ENCODE results near the gene FAM118A.
A peak's percentile ranks its signal among the peaks of the same experiment; 100 is the strongest.
"Not testable (repeated sequence)": the region's sequence is repeated elsewhere in the genome, so short reads cannot be mapped to it uniquely, and the experiment has no call there.

Gene FAM118A

DNA sequence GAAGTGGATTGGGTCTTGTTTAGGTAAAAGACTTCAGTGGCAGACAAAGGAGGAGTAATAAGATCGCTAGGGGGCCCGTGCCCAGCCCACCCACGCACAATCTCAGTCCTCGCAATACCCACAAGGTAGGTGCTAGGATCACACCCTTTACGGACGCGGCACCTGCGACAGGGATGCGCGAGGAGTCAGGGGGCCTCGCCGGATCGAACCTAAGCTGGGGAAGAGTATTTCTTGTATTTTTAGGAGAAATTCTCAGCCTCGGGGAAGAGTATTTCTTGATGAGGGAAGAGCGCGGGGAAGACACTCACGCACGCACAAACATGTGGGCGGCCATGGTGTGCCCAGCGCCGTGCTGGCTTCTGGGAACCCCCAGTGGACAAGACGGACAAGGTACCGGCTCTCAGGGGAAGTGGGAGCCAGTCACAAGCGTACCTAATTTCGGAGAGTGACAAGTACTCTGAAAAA is 745 bp upstream of the FAM118A start:
- no peak for DNase-seq (ENCODE audit: low read depth)

DNA sequence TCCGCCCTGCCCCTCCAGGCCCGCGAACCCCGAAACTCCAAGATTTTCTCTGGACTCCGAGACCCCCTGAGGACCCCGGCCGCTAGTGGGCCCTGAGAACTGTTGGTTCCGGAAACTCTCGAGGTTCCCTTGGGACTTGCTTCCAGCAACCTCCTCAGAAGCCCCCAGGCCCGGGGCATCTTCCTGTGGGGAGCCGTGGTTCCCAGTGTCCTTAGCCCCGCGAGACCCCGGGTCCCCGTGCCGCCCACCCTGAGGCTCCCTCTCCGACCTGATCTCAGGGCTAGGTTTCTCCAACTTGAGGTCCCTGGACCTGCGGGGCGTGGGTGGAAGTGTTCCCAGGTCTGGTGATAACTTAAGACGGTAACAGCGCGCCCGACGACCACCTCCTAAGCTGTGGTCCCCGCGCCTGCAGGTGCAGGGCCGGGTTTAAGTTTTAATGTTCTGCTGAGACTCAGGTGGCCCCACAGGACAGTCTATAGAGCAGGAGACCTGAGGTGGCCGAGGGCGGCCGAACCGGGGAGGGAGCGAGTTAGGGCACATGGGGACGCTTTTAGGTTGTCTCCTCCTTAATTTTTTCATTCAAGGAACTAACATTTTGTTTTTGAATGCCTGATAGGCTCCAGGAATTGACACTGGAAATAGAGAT is 720 bp downstream of the FAM118A start:
- DNase-seq (ENCODE audit: low read depth), result no peak

- DNase-seq (ENCODE audit: low read depth), result no peak
These were observed 1.3 kb downstream of the FAM118A start for GRCh38 chr22:45310977-45311531.

DNA sequence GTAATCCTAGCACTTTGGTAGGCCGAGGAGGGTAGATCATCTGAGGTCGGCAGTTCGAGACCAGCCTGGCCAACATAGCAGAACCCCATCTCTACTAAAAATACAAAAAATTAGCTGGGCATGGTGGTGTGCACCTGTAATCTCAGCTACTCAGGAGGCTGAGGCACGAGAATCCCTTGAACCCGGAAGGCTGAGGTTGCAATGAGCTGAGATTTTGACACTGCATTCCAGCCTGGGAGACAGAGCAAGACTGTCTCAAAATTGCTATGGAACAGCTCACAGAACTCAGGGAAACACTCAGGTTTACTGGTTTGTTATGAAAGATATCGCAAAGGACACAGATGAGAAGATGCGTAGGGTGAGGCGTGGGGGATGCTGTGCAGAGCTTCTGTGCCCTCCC is 2.7 kb downstream of the FAM118A start:
- no peak for DNase-seq (ENCODE audit: low read depth)

DNA sequence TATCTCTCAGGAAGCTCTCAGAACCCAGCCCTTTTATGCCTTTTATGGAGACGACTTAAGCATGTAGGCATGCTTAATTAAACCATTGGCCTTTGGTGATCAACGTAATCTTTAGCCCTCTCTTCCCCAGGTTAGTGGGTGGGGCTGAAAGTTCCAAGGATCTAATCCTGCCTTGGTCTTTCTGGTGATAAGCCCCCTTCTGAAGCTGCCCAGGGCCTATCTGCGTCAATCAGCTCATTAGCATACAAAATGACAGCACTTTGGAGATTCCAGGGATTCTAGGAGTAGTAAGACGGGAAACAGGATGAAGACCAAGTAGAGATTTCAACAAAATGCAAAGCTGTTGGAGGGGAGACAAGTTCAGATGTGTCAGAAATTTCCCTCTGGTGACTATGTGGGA is 3.1 kb downstream of the FAM118A start:
- no peak for DNase-seq (ENCODE audit: low read depth)

DNA sequence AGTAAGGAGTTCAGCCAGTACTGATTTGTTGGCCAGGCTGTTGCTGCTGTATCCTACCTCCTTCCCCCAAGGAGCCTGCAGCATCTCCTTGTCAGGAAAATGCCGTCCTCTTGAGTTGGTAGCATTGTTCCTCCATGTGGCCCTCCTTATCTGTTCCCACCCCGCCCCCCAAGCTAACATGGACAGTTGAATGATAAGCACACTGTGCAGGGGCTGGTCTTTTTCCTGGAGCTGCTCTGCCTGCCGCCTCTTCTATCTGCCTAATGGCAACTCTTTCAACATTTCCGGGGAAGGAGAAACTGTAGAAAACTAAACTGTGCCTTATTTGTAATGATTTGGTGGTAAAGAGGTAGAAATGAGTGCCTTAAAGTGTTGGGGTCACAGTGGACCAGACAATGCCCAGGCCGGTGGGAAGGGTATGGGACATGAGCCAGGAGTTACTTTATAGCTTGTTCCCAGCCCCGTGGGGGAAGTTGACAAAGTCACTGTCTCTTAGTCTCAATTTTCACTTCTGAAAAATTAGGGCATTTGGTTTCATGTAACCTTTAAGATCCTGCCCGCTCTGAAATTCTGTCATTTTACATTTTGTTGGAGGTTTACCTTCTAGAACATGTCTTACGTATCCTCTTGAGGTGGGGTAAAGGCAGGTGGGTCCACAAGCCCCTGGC is 4.5 kb downstream of the FAM118A start:
- DNase-seq (ENCODE audit: low read depth), result no peak

DNA sequence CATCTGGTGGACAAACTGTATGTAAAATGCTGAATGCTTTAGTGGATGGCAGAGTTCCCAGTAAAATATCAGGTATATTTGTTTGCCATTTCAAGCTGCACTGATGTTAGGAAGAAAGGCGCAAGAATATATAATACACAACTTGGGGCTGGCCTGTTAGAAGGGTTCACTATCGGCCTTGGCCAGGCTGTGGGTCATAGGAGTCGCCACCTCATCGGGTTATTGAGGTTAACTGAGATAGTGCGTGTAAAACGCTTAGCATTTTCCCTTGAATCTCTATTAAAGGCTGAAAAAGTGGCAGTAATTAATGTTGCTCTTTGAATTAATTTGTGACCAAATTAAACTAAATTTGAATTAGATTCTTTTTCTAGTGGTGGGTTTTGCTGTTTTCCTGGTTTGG is 5.1 kb downstream of the FAM118A start:
- no peak for DNase-seq (ENCODE audit: low read depth)

- no peak for DNase-seq (ENCODE audit: low read depth)
These were observed 7.2 kb downstream of the FAM118A start for GRCh38 chr22:45316796-45317526.

DNA sequence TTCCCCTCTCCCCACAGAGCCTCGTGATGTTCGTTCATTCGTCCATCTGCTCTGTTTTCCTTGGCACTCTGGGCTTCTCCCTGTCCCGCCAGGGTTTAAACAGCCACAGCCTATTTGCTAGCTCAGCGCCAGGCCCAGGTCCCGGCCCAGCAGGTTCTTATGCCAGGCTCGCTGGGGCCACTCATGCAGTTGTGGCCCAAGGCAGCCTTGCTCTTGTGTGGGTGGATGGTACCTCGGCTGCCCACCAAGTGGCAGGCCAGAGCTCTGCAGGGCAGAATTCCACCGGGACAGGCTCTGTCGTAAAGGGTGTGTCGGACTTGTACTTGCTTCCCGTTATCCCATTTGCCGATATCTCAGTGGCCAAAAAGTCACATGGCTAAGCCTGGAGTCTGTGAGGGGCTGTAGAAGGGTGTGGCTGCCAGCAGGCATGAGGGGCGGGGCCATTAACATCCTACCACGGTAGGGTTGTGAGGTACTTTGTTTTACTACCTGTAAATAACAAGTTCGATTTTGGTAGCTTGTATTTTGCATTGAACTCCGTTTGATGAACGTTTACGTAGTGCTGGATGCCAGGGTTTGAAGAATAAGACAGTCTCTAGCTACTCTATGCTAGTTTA is 7.9 kb downstream of the FAM118A start:
- no peak for DNase-seq (ENCODE audit: low read depth)

DNA sequence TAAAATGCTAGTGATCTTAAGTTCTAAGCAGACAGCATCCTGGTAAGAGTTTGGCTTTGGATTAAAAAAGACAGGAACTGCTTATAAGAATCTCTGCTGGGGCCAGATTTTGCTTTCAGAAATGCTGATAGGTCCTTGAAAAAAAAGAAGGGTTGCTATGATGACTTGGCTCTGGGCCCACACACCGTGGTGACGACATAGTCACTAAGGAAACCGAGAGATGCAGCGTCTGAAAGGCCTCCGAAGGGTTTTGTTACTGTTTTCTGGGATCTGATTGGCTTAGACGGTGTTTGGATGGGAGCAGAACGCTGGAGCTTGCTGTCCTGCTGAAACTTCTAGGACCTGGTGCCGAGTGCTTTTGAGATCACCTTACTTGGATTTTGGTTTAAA is 8.4 kb downstream of the FAM118A start:
- peak; percentile 88 for DNase-seq (ENCODE audit: low read depth)

DNA sequence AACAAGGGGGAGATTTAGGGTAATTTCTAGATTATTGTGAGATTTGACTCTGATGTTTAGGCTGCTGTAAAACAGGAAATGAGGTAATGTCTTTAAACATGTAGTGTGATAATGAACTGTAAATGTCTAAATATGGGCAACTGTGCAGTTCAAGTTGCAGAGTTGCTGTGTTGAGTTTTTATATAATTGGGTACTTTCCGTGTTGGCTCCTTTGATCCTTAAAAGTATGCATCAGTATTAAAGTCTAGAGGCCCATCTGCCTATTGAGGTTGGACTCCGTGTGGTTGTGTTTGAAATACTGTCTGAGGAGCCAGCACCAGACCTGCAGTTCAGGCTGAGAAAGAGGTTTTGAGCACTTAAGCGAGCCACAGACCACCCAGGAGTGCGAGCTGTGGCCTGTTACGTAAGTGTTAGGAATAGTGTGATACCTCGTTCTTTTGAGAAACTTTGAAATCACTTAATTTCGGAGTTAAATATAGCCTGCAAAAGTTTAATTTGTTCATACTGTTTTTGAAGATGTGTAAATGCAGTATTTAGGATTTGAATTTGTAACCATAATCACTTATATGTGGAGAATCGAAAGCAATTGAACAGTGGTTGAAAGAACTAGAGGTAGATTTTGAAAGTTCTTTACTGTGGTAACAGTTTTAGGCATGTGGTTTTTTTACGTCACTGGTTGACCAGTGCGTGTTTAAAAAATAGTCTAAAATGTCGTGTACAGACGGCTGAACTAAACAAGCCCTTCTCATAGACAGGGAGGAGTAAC is 9.0 kb downstream of the FAM118A start:
- no peak for DNase-seq (ENCODE audit: low read depth)

DNA sequence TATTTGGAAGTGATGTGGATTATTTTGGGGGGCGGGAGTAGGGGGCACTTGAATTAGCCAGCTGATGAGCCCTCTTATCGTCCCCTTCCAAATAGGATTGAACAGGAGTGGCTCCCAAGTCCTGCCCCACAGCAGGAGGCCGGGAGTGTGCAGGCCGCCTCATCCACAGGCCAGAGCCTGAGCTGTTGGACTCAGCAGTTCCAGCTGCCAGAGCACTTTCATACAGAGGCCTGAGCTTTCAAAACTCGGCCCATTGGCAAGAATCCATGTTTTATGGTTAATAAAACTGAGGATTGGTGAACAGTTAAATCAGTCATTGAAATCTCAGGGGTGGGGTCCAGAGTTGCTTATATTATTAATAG is 9.6 kb downstream of the FAM118A start:
- DNase-seq (ENCODE audit: low read depth), result no peak

GRCh38 chr22:45320357-45320976 is 10.7 kb downstream of the FAM118A start:
- DNase-seq (ENCODE audit: low read depth), result no peak

DNA sequence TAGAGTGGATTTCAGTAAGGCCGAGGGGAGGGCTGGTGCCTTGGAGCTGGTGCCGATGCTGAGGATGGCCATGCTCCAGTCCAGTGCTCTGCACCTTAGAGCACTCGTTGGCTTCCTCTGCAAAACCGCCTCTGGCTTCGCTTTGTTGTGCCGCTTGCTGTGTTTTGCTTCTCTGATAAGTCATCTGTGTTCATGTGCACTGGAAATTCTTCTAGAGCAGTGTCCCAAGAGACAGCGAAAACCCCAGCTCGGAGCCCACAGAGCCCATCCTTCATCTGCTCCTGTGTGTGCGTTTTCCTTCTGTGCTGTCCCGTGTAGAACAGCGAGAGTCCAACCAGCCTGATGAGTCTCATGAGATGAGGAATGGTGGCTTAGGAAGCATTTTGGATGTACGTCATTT is 12.1 kb downstream of the FAM118A start:
- no peak for DNase-seq (ENCODE audit: low read depth)

- DNase-seq (ENCODE audit: low read depth), result no peak
These were observed 13.3 kb downstream of the FAM118A start for GRCh38 chr22:45322873-45323525.

DNA sequence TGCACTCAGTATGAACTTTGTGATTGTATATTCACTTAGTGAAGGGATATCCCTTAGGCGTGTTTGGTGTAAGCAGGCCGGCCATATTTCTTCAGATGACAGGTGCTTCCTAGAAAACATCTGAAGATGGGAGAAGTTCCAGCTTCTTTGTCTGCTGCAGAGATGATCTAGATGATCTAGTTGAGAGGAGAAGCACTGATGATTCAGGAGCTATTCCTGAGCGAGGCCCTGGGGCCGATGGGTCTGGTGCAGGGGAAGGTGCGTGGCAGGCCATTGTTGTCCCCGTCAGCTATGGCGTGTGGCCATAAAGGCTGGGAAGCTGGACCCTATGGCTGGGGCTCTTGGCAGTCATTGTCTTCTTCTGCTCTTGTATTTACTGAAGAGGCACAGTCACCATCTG is 14.0 kb downstream of the FAM118A start:
- DNase-seq (ENCODE audit: low read depth), result no peak

DNA sequence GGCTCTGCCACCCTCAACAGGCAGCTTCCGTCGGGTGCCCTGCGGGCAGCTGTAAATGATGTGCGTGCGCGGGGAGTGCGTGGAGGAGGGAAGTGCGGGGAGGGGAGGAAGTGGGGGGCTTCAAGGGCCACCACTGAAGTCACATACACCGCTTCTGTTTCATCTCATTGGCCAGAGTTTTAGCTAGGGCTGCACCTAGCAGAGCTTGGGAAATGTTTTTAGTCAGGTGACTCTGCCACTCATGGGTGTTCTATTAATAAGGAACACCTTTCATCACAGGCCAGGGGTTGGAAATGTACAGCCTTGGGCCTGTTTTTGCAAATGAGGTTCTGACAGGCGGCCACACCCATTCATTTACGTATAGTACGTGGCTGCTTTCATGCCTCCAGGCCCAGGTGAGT is 14.6 kb downstream of the FAM118A start:
- no peak for DNase-seq (ENCODE audit: low read depth)

GRCh38 chr22:45328261-45328660 is 18.5 kb downstream of the FAM118A start:
- not testable (repeated sequence) for DNase-seq (ENCODE audit: low read depth)

GRCh38 chr22:45328822-45329529 is 19.2 kb downstream of the FAM118A start:
- DNase-seq (ENCODE audit: low read depth), result no peak

- DNase-seq (ENCODE audit: low read depth), result no peak
These were observed 19.8 kb downstream of the FAM118A start for GRCh38 chr22:45329530-45329936.

All from non-pigmented ciliary epithelial cell (primary cell).